Astrocyte (in vitro differentiated cells and primary cell): Measurements from ENCODE around the gene CDK16.

Source experiments
- EZH2 ChIP-seq: IDR thresholded peaks from 2 replicates; pipeline ENCODE4 v1.6.1; 2012; ENCODE audit warnings: mild to moderate bottlenecking, low read length, inconsistent platforms; ENCODE audit not compliant: insufficient read depth
- TF ChIP-seq, protein P1 (sequence below): IDR thresholded peaks from 2 replicates; pipeline ENCODE4 v1.5.1; 2011; ENCODE audit warnings: low read depth, mild to moderate bottlenecking, inconsistent platforms, low read length, moderate library complexity; ENCODE audit not compliant: insufficient read depth

DNA sequence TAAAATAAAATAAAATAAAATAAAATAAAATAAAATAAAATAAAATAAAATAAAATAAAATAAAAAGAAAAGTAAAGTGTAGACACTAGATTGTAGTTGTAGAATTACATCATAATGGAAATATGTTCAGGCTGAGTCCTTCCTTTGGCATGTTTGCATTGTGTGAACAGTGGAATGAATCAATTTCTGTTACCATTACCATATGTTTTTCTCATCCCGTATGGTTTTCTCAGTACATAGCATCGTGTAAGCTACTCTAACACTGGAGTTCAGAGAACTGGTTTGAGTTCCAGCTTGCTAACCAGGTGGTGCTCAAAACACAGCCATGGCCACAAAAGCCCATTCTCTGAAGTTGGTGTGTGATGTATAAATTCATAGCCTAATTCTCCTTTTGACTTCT is 60.2 kb downstream of the CDK16 start:
- TF ChIP-seq, protein P1, sequence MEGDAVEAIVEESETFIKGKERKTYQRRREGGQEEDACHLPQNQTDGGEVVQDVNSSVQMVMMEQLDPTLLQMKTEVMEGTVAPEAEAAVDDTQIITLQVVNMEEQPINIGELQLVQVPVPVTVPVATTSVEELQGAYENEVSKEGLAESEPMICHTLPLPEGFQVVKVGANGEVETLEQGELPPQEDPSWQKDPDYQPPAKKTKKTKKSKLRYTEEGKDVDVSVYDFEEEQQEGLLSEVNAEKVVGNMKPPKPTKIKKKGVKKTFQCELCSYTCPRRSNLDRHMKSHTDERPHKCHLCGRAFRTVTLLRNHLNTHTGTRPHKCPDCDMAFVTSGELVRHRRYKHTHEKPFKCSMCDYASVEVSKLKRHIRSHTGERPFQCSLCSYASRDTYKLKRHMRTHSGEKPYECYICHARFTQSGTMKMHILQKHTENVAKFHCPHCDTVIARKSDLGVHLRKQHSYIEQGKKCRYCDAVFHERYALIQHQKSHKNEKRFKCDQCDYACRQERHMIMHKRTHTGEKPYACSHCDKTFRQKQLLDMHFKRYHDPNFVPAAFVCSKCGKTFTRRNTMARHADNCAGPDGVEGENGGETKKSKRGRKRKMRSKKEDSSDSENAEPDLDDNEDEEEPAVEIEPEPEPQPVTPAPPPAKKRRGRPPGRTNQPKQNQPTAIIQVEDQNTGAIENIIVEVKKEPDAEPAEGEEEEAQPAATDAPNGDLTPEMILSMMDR: no peak
- no peak for TF ChIP-seq EZH2
